ENCODE measurements around the gene UBE2K. TPM values are rescaled to one million over a fixed set of nuclear protein-coding genes. Genes with fewer than 3 reads are reported as not detected.
A peak's percentile ranks its signal among the peaks of the same experiment; 100 is the strongest.

Gene UBE2K
- total and polyA plus RNA-seq, 12 donors: 24.0 to 74.0 (median 56.5) TPM

GRCh38 chr4:39820186-39820585, 122.2 kb downstream of the UBE2K start:
- peak in 7 of 8 donors; percentile 29 to 88 (median 57) for ATAC-seq
- H3K27ac ChIP-seq: peak overlapping the region in 4 of 10 donors; percentile 7 to 46 (median 36)
- TF ChIP-seq CTCF (IDR thresholded peaks at IDR 0.05): no peak
- DNase-seq: no peak
- intact Hi-C loops (cut with DNase I): loop anchor here in 1 of 10 donors (10.0 kb wide), 1 partner anchor 115 kb away; no protein-coding TSS in a partner anchor
- WGBS, 2 donors: 57 to 69% methylated on average over 5 of the region's 5 CpGs
- H3K9me3 ChIP-seq: no peaks in the 10 kb centered on the region
- H3K4me3 ChIP-seq: no peak overlapping the region
- H3K4me1 ChIP-seq: no peaks in the 10 kb centered on the region
- H3K36me3 ChIP-seq: peaks cover 0 to 21% (median 0%) of the 10 kb centered on the region in 9 donors
- no peaks in the 10 kb centered on the region for H3K27me3 ChIP-seq

- Histone ChIP-seq H3K9me3 (no peaks in the 10 kb centered on the region), H3K36me3 (peaks cover 0 to 38% (median 0%) of the 10 kb centered on the region in 9 donors), H3K4me3 (no peak overlapping the region), H3K4me1 (peaks cover 0 to 7% (median 0%) of the 10 kb centered on the region in 9 donors), H3K27ac (no peak overlapping the region), H3K27me3 (no peaks in the 10 kb centered on the region)
- DNase-seq (no peak), ATAC-seq (no peak)
- WGBS, 2 donors: 97 to 98% methylated on average over 9 of the region's 9 CpGs
- no peak for TF ChIP-seq CTCF (IDR thresholded peaks at IDR 0.05)
- intact Hi-C loops (cut with DNase I): loop anchor here in 1 of 10 donors (10.0 kb wide), 1 partner anchor 117 kb away; no protein-coding TSS in a partner anchor
These were observed 124.0 kb downstream of the UBE2K start for GRCh38 chr4:39821951-39822350.

GRCh38 chr4:39822662-39823061, 124.7 kb downstream of the UBE2K start:
- DNase-seq (no peak), ATAC-seq (no peak)
- H3K27me3 ChIP-seq: no peaks in the 10 kb centered on the region
- peaks cover 0 to 45% (median 0%) of the 10 kb centered on the region in 9 donors for H3K36me3 ChIP-seq
- no peaks in the 10 kb centered on the region for H3K9me3 ChIP-seq
- no peak for TF ChIP-seq CTCF (IDR thresholded peaks at IDR 0.05)
- no peak overlapping the region for H3K27ac ChIP-seq
- H3K4me3 ChIP-seq: no peak overlapping the region
- H3K4me1 ChIP-seq: peaks cover 0 to 7% (median 0%) of the 10 kb centered on the region in 9 donors
- intact Hi-C loops (cut with DNase I): loop anchor here in 1 of 10 donors (10.0 kb wide), 1 partner anchor 118 kb away; no protein-coding TSS in a partner anchor

GRCh38 chr4:39823191-39823590, 125.3 kb downstream of the UBE2K start:
- no peak for TF ChIP-seq CTCF (IDR thresholded peaks at IDR 0.05)

More at GRCh38 chr4:39823191-39823590, 125.3 kb downstream of the UBE2K start:
- no peak overlapping the region for H3K4me3 ChIP-seq
- 63 to 67% methylated on average over 2 of the region's 2 CpGs for WGBS, 2 donors
- H3K4me1 ChIP-seq: peaks cover 0 to 7% (median 0%) of the 10 kb centered on the region in 9 donors
- intact Hi-C loops (cut with DNase I): loop anchor here in 1 of 10 donors (10.0 kb wide), 1 partner anchor 118 kb away; no protein-coding TSS in a partner anchor
- no peak for DNase-seq
- H3K27me3 ChIP-seq: no peaks in the 10 kb centered on the region
- peak in 2 of 8 donors; percentile 34 to 48 for ATAC-seq
- peaks cover 0 to 51% (median 0%) of the 10 kb centered on the region in 9 donors for H3K36me3 ChIP-seq
- H3K9me3 ChIP-seq: no peaks in the 10 kb centered on the region
- no peak overlapping the region for H3K27ac ChIP-seq

Data from heart right ventricle (tissue), 16 donors.